Adrenal gland (tissue), 12 donors: Measurements from ENCODE around the gene RELT. TPM values are rescaled to one million over a fixed set of nuclear protein-coding genes. Genes with fewer than 3 reads are reported as not detected.
A peak's percentile ranks its signal among the peaks of the same experiment; 100 is the strongest.

Experiments used
- DNase-seq, 7 donors: peaks; one replicate each; pipeline ENCODE4 v3.0.0-alpha.2; 2019 to 2020
- H3K27ac ChIP-seq, 5 donors: fragments of 200-600 bp; sonication (generic) in 4 of 5; 1 replicate in 3 of 5; 2 replicates in 2 of 5; pipeline versions ENCODE4 v1.5.1 to v1.8.0; 2016 to 2020; ENCODE audit warnings: mild to moderate bottlenecking in 1 of 5
- H3K27me3 ChIP-seq: fragments of 200-600 bp; 2 replicates; pipeline ENCODE4 v1.8.0; 2021
- H3K36me3 ChIP-seq, 2 donors: fragments of 200-600 bp; replicated peaks in 1 of 2; 1 replicate in 1 of 2; 2 replicates in 1 of 2; pipeline versions ENCODE4 v1.5.1 to v1.8.0; 2018 to 2022
- H3K4me1 ChIP-seq, 2 donors: fragments of 200-600 bp; replicated peaks in 1 of 2; 1 replicate in 1 of 2; 2 replicates in 1 of 2; pipeline versions ENCODE4 v1.5.1 to v1.8.0; 2018 to 2021
- H3K4me3 ChIP-seq, 4 donors: fragments of 200-600 bp; sonication (generic) in 3 of 4; one replicate each; pipeline ENCODE4 v1.5.1; 2016 to 2018
- H3K9me3 ChIP-seq, 3 donors: fragments of 200-600 bp; sonication (generic) in 1 of 3; replicated peaks in 1 of 3; 1 replicate in 2 of 3; 2 replicates in 1 of 3; pipeline versions ENCODE4 v1.5.1 to v1.8.0; 2016 to 2021
- CTCF ChIP-seq, 6 experiments: fragments of 450-650 bp in 4 of 6; fragments of 200-600 bp in 2 of 6; sonication (generic) in 1 of 6; IDR thresholded peaks; 1 replicate in 5 of 6; 2 replicates in 1 of 6; pipeline versions ENCODE4 v1.5.1 to v1.8.0; 2016 to 2021; ENCODE audit warnings: antibody characterized with exemption in 6 of 6, mild to moderate bottlenecking in 2 of 6, moderate library complexity in 1 of 6
- POLR2A ChIP-seq, 2 donors: fragments of 450-650 bp; IDR thresholded peaks; one replicate each; pipeline ENCODE4 v1.6.1; 2017; ENCODE audit warnings: antibody characterized with exemption in 2 of 2, mild to moderate bottlenecking in 2 of 2, moderate library complexity in 1 of 2
- WGBS, 4 donors: extraction: QIAGEN DNeasy Blood & Tissue Kit in 2 of 4; methylation state at CpG; one replicate each; pipeline versions ENCODE4 v1.1.5 to v1.1.7; 2013 to 2017; 5-methylcytosine and 5-hydroxymethylcytosine counted together
- intact Hi-C, 2 donors: fragments of 100-400 bp; cut with DNase I; formaldehyde crosslinking; loops; one replicate each; pipeline versions ENCODE4 v1.14.1 to v1.15.0; 2022 to 2023
- polyA plus RNA-seq, 3 donors: library from polyadenylated mRNA; stranded (reverse); fragments of 200-250 nt in 2 of 3; fragments of 350-450 nt in 1 of 3; fragmentation: Illumina TruSeq in 1 of 3; extraction: RNeasy Lipid Tissue Mini Kit (QIAGEN cat#74804) in 1 of 3; gene quantifications; one replicate each; pipeline ENCODE4 v1.2.3, GENCODE V29; 2013 to 2014
- total RNA-seq, 9 donors: library from RNA; depleted of rRNA in 4 of 9; stranded (reverse); fragments of >200 nt in 4 of 9; fragments of 120-200 nt in 1 of 9; fragmentation: NEBNext Ultra II Directional in 1 of 9; extraction: Animal tissue kit (Norgen Biotek cat#: 25700) in 1 of 9; gene quantifications; one replicate each; pipeline versions ENCODE4 v1.1.0 to v1.2.4, GENCODE V29; 2013 to 2023
- donor health status: healthy with polysubstance abuse.
- donor health status: Bipolar disorder and iron deficiency.
- donor health status: DM: yes; HTN: yes; CAD: no.
- donor health status: DM: no; HTN: no; CAD: no.
- donor health status: DM: no; HTN: no; CAD: no.
- donor health status: DM: yes; HTN: yes; CAD: no.

Gene RELT
- total and polyA plus RNA-seq, 12 donors = 0.73 to 8.7 (median 5.2) TPM

GRCh38 chr11:73396985-73397384, 20.8 kb downstream of the RELT start:
- no peak overlapping the region for H3K27ac ChIP-seq
- H3K4me3 ChIP-seq = no peak overlapping the region
- no peaks in the 10 kb centered on the region for H3K27me3 ChIP-seq
- no peaks in the 10 kb centered on the region for H3K4me1 ChIP-seq
- no peaks in the 10 kb centered on the region for H3K9me3 ChIP-seq
- intact Hi-C loops = loop anchor here in 1 of 2 donors (10.0 kb wide), 1 partner anchor 92 kb away; the partner anchor contains the start of gene ARHGEF17
- DNase-seq = peak in 1 of 7 donors; percentile 3
- H3K36me3 ChIP-seq = no peaks in the 10 kb centered on the region
- TF ChIP-seq CTCF (IDR thresholded peaks at IDR 0.05) (no peak), POLR2A (IDR thresholded peaks at IDR 0.05) (no peak)
- 82 to 91% (median 85%) methylated on average over 7 of the region's 7 CpGs for WGBS, 4 donors

GRCh38 chr11:73397468-73398131, 21.4 kb downstream of the RELT start:
- intact Hi-C loops = loop anchor here in 1 of 2 donors (10.0 kb wide), 1 partner anchor 93 kb away; the partner anchor contains the start of gene ARHGEF17
- WGBS, 4 donors = 87 to 95% (median 92%) methylated on average over 5 to 8 of the region's 8 CpGs
- H3K36me3 ChIP-seq = no peaks in the 10 kb centered on the region
- no peak overlapping the region for H3K4me3 ChIP-seq
- no peaks in the 10 kb centered on the region for H3K9me3 ChIP-seq
- TF ChIP-seq POLR2A (IDR thresholded peaks at IDR 0.05) (no peak), CTCF (IDR thresholded peaks at IDR 0.05) (no peak)
- DNase-seq = peak in 1 of 7 donors; percentile 10
- H3K27ac ChIP-seq = no peak overlapping the region
- H3K4me1 ChIP-seq = no peaks in the 10 kb centered on the region
- no peaks in the 10 kb centered on the region for H3K27me3 ChIP-seq

GRCh38 chr11:73398132-73398526, 21.9 kb downstream of the RELT start:
- DNase-seq = peak in 1 of 7 donors; percentile 10
- WGBS, 4 donors = 61 to 90% (median 86%) methylated on average over 2 to 5 of the region's 5 CpGs
- Histone ChIP-seq H3K4me3 (no peak overlapping the region), H3K27ac (no peak overlapping the region), H3K4me1 (no peaks in the 10 kb centered on the region), H3K36me3 (no peaks in the 10 kb centered on the region), H3K27me3 (no peaks in the 10 kb centered on the region), H3K9me3 (no peaks in the 10 kb centered on the region)
- TF ChIP-seq CTCF (IDR thresholded peaks at IDR 0.05) (no peak), POLR2A (IDR thresholded peaks at IDR 0.05) (no peak)
- intact Hi-C loops = loop anchor here in 1 of 2 donors (10.0 kb wide), 1 partner anchor 93 kb away; the partner anchor contains the start of gene ARHGEF17

- Histone ChIP-seq H3K9me3 (no peaks in the 10 kb centered on the region), H3K27ac (no peak overlapping the region), H3K4me3 (no peak overlapping the region), H3K4me1 (no peaks in the 10 kb centered on the region), H3K27me3 (no peaks in the 10 kb centered on the region), H3K36me3 (no peaks in the 10 kb centered on the region)
- WGBS, 4 donors = 86 to 96% (median 92%) methylated on average over 2 of the region's 2 CpGs; no CpG with 5 or more reads in 1 of the 4 donors
- intact Hi-C loops = loop anchor here in 1 of 2 donors (10.0 kb wide), 1 partner anchor 94 kb away; the partner anchor contains the start of gene ARHGEF17
- TF ChIP-seq CTCF (IDR thresholded peaks at IDR 0.05) (no peak), POLR2A (IDR thresholded peaks at IDR 0.05) (no peak)
- no peak for DNase-seq
Observed at GRCh38 chr11:73398721-73399120, 22.5 kb downstream of the RELT start.
